HG03196 (cell line): ENCODE measurements around the gene ASAP2.

Source experiments
- ATAC-seq: cut with Tn5 transposase; IDR thresholded peaks from one replicate; pipeline ENCODE4 v1.9.1; 2021; ENCODE audit not compliant: unreplicated experiment

The ASAP2 gene

GRCh38 chr2:9179572-9180201 is 26.9 kb upstream of the ASAP2 start:
- ATAC-seq, result no peak

GRCh38 chr2:9184361-9184760 is 22.3 kb upstream of the ASAP2 start:
- no peak for ATAC-seq

- no peak for ATAC-seq
Observed at GRCh38 chr2:9187620-9188214, 18.9 kb upstream of the ASAP2 start.

GRCh38 chr2:9188823-9189222 is 17.8 kb upstream of the ASAP2 start:
- ATAC-seq, result no peak

- ATAC-seq, result no peak
Observed at GRCh38 chr2:9189901-9190300, 16.7 kb upstream of the ASAP2 start.

- ATAC-seq, result no peak
Observed at GRCh38 chr2:9191041-9191481, 15.6 kb upstream of the ASAP2 start.

GRCh38 chr2:9192712-9193111 is 13.9 kb upstream of the ASAP2 start:
- ATAC-seq, result no peak

- no peak for ATAC-seq
Observed at GRCh38 chr2:9194352-9194751, 12.3 kb upstream of the ASAP2 start.

GRCh38 chr2:9196637-9197036 is 10.0 kb upstream of the ASAP2 start:
- ATAC-seq, result no peak

- ATAC-seq, result no peak
Observed at GRCh38 chr2:9197916-9198315, 8.7 kb upstream of the ASAP2 start.

- ATAC-seq, result no peak
Observed at GRCh38 chr2:9199716-9200632, 6.6 kb upstream of the ASAP2 start.

GRCh38 chr2:9200633-9201015 is 6.0 kb upstream of the ASAP2 start:
- no peak for ATAC-seq

GRCh38 chr2:9201185-9201891 is 5.3 kb upstream of the ASAP2 start:
- no peak for ATAC-seq

GRCh38 chr2:9203006-9203405 is 3.6 kb upstream of the ASAP2 start:
- no peak for ATAC-seq

- no peak for ATAC-seq
Observed at GRCh38 chr2:9203876-9204275, 2.7 kb upstream of the ASAP2 start.

- no peak for ATAC-seq
Observed at GRCh38 chr2:9204939-9205338, 1.7 kb upstream of the ASAP2 start.

- ATAC-seq, result no peak
Observed at GRCh38 chr2:9205486-9205885, 1.1 kb upstream of the ASAP2 start.

GRCh38 chr2:9206991-9207640 is 504 bp downstream of the ASAP2 start:
- no peak for ATAC-seq

- no peak for ATAC-seq
Observed at GRCh38 chr2:9207641-9208311, 1.2 kb downstream of the ASAP2 start.

GRCh38 chr2:9208875-9209274 is 2.3 kb downstream of the ASAP2 start:
- ATAC-seq, result no peak
